Measurements from ENCODE around the gene MAP3K15. TPM values are rescaled to one million over a fixed set of nuclear protein-coding genes. Genes with fewer than 3 reads are reported as not detected.

Gene MAP3K15
- total and polyA plus RNA-seq, 8 donors: 0.12 to 0.76 (median 0.33) TPM; not detected in 4

DNA sequence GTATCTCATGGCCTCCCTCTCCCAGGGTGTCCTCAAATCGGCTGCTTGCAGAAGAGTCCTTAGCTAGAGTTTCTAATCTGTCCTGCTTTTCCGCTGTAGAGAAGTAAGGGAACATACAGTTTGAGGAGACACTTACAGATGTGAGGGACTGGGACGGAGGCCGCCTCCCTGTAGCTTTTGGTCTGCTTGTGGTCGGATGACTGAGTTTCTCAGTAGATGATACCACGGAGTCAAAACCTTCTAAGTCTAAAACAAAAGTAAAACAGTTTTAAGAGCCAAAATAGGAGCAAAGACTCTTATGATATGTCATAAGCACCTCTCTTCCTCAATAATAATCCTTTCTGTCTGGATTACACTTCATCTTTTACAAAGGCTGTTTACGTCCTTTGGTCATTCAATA lies 34.5 kb upstream of the MAP3K15 start:
- WGBS, 5 donors: 82 to 92% (median 88%) methylated on average over 7 of the region's 7 CpGs
- DNase-seq: no peak
- Histone ChIP-seq H3K27me3 (no peaks in the 10 kb centered on the region), H3K36me3 (peaks cover 0 to 17% (median 4%) of the 10 kb centered on the region in 4 donors), H3K27ac (no peak overlapping the region), H3K9me3 (no peaks in the 10 kb centered on the region), H3K4me3 (no peak overlapping the region), H3K4me1 (no peaks in the 10 kb centered on the region)
- intact Hi-C loops (cut with DNase I; ENCODE audit: low total_unique reads): no loop called here
- TF ChIP-seq POLR2A (IDR thresholded peaks at IDR 0.05) (no peak), POLR2AphosphoS5 (IDR thresholded peaks at IDR 0.05) (no peak), EP300 (IDR thresholded peaks at IDR 0.05) (no peak)
- TF ChIP-seq, protein P1, sequence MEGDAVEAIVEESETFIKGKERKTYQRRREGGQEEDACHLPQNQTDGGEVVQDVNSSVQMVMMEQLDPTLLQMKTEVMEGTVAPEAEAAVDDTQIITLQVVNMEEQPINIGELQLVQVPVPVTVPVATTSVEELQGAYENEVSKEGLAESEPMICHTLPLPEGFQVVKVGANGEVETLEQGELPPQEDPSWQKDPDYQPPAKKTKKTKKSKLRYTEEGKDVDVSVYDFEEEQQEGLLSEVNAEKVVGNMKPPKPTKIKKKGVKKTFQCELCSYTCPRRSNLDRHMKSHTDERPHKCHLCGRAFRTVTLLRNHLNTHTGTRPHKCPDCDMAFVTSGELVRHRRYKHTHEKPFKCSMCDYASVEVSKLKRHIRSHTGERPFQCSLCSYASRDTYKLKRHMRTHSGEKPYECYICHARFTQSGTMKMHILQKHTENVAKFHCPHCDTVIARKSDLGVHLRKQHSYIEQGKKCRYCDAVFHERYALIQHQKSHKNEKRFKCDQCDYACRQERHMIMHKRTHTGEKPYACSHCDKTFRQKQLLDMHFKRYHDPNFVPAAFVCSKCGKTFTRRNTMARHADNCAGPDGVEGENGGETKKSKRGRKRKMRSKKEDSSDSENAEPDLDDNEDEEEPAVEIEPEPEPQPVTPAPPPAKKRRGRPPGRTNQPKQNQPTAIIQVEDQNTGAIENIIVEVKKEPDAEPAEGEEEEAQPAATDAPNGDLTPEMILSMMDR (IDR thresholded peaks at IDR 0.05): no peak

GRCh38 chrX:19548934-19549333 lies 33.6 kb upstream of the MAP3K15 start:
- 82 to 93% (median 88%) methylated on average over 6 of the region's 6 CpGs for WGBS, 5 donors
- Histone ChIP-seq H3K4me3 (no peak overlapping the region), H3K27me3 (no peaks in the 10 kb centered on the region), H3K36me3 (peaks cover 0 to 17% (median 5%) of the 10 kb centered on the region in 4 donors), H3K9me3 (no peaks in the 10 kb centered on the region), H3K4me1 (no peaks in the 10 kb centered on the region), H3K27ac (no peak overlapping the region)
- DNase-seq: no peak
- intact Hi-C loops (cut with DNase I; ENCODE audit: low total_unique reads): no loop called here
- TF ChIP-seq, protein P1 (IDR thresholded peaks at IDR 0.05): no peak
- TF ChIP-seq EP300 (IDR thresholded peaks at IDR 0.05): no peak
- TF ChIP-seq POLR2A (IDR thresholded peaks at IDR 0.05): no peak
- TF ChIP-seq POLR2AphosphoS5 (IDR thresholded peaks at IDR 0.05): no peak

DNA sequence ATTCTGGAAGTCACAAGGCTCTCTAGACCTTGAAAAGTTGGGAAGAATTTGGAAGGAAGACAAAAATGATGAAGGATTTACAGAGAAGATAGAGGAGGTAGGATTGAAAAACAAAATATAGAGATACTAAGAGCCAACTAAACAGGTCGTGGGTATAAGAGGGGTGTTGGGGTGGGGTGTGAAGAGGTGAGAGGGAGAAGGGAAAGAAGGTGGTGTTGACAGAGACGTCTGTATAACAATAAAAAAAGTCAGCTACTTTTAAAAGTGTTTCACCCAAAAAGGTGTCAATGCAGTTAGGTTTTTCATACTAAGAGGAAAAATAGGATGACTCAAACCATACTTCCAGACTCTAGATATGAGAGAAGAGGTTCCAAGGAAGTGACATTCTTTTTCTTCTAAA lies 33.0 kb upstream of the MAP3K15 start:
- H3K27ac ChIP-seq: no peak overlapping the region
- 45 to 79% (median 69%) methylated on average over 2 of the region's 2 CpGs for WGBS, 5 donors
- intact Hi-C loops (cut with DNase I; ENCODE audit: low total_unique reads): no loop called here
- H3K27me3 ChIP-seq: no peaks in the 10 kb centered on the region
- TF ChIP-seq EP300 (IDR thresholded peaks at IDR 0.05): no peak
- no peak for TF ChIP-seq POLR2A (IDR thresholded peaks at IDR 0.05)
- TF ChIP-seq POLR2AphosphoS5 (IDR thresholded peaks at IDR 0.05): no peak
- TF ChIP-seq, protein P1 (IDR thresholded peaks at IDR 0.05): no peak
- no peak for DNase-seq
- H3K4me1 ChIP-seq: no peaks in the 10 kb centered on the region
- H3K36me3 ChIP-seq: peaks cover 0 to 21% (median 7%) of the 10 kb centered on the region in 4 donors
- H3K9me3 ChIP-seq: no peaks in the 10 kb centered on the region
- no peak overlapping the region for H3K4me3 ChIP-seq

GRCh38 chrX:19545651-19546050 lies 30.3 kb upstream of the MAP3K15 start:
- no peaks in the 10 kb centered on the region for H3K4me1 ChIP-seq
- 81 to 89% (median 83%) methylated on average over 9 of the region's 9 CpGs for WGBS, 5 donors
- intact Hi-C loops (cut with DNase I; ENCODE audit: low total_unique reads): no loop called here

More at GRCh38 chrX:19545651-19546050, 30.3 kb upstream of the MAP3K15 start:
- Histone ChIP-seq H3K36me3 (peaks cover 0 to 34% (median 20%) of the 10 kb centered on the region in 4 donors), H3K27me3 (no peaks in the 10 kb centered on the region), H3K4me3 (no peak overlapping the region), H3K27ac (no peak overlapping the region), H3K9me3 (no peaks in the 10 kb centered on the region)
- DNase-seq: no peak
- TF ChIP-seq POLR2AphosphoS5 (IDR thresholded peaks at IDR 0.05) (no peak), EP300 (IDR thresholded peaks at IDR 0.05) (no peak), POLR2A (IDR thresholded peaks at IDR 0.05) (no peak)
- TF ChIP-seq, protein P1 (IDR thresholded peaks at IDR 0.05): no peak
